NOMO-1 treated with dmso at 0.1 percent for 144 hours (cell line): ENCODE data around the gene PDE1A.

Experiments used
- DNase-seq: peaks from one replicate; lab custom pipeline; 2025; ENCODE audit not compliant: unreplicated experiment; lab: John Stamatoyannopoulos, UW

PDE1A gene

DNA sequence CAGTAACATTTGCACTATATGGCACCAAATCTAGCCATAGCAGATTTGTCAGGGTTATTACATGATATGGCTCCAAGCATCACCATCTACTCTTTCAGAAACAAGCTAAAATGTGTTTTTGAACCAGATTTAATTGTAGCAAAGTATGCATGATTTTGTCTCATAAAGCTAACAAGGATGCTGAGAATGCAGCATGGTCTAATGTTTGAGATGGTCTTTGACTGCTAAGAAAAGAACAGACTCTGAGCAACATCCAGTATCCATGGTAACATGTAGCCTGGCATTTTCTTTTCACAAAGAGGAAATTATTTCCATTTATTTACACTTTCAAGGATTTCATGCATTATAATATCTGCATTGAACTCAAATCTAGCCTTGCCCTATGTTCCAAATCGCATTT lies 206.5 kb downstream of the PDE1A start:
- no peak for DNase-seq

- DNase-seq, result no peak
Observed at GRCh38 chr2:182210669-182211068, 216.2 kb downstream of the PDE1A start.

- DNase-seq, result no peak
Observed at GRCh38 chr2:182208421-182208820, 218.4 kb downstream of the PDE1A start.

DNA sequence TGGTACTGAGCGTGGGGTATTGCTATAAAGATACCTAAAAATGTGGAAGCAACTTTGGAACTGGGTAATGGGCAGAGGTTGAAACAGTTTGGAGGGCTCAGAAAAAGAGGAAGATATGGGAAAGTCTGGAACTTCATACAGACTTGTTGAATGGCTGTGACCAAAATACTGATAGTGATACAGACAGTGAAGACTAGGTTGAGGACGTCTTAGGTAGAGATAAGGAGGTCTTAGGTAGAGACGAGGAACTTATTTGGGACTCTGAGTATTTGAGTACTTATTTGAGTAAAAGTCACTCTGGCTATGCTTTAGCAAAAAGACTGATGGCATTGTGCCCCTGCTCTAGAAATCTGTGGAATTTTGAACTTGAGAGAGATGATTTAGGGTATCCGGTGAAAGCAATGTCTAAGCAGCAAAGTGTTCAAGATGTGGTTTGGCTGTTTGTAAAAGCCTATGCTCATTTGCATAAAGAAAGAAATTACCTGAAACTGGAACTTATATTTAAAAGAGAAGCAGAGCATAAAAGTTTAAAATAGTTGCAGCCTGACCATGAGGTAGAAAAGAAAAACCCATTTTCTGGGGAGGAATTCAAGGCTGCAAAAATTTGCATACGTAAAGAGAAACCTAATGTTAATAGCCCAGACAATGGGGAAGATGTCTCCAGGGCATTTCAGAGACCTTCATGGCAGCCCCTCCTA lies 219.6 kb downstream of the PDE1A start:
- DNase-seq, result no peak

DNA sequence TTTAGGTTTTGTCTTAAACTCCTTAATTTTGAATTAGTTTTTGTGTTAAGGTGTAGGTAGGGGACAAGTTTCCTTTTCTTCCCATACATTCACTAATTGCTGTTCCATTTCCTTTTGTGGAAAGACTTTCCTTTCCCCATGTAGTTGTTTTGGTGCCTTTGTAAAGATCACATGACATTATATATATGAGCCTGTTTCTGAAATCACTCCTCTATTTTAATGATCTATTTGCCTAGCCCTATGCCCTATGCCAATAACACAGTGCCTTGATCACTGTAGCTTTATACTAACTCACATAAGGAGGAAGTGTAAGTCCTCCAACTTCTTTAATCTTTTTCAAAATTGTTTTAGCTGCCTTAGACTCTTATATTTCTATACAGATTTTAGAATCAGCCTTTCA lies 229.3 kb downstream of the PDE1A start:
- DNase-seq, result no peak

DNA sequence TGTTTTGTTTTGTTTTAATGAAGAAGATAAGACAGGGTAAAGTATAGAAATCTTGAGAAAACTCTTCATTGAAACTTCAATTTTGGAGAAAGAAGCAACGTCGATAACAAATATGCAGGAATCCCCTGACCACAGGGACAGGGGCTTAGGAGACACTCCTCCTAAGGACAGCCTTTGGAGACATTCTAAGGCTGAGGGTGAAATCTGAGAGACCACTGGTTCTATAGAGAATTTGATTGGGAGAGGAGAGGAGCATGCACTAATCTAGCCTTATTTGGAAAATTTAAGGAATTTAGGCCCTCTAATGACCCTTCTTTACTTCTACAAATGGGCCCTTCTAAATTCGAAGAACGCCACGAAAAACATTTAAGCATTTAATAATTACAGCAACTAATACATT lies 233.5 kb downstream of the PDE1A start:
- no peak for DNase-seq

DNA sequence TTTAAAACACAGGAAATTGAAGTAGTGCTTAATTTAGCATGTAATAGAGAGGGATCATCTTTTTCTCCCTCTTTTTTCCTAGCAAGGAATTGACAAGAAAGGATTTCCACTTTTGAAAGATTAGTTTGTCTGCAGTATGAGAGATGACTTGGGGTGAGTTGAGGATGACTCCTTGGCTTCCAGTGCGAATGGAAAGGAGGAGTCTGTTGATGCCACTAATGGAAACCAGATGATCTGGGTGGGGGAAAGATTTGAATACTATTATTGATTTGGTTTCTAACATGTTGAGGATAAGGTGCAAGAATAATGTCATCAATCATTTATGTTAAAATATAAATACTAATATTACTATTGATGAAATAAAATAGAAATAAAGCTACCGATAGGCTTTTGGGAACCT lies 235.8 kb downstream of the PDE1A start:
- DNase-seq, result no peak

- DNase-seq, result no peak
Observed at GRCh38 chr2:182187130-182187529, 239.7 kb downstream of the PDE1A start.

GRCh38 chr2:182186132-182186735 lies 240.6 kb downstream of the PDE1A start:
- no peak for DNase-seq

GRCh38 chr2:182182436-182182835 lies 244.4 kb downstream of the PDE1A start:
- no peak for DNase-seq

DNA sequence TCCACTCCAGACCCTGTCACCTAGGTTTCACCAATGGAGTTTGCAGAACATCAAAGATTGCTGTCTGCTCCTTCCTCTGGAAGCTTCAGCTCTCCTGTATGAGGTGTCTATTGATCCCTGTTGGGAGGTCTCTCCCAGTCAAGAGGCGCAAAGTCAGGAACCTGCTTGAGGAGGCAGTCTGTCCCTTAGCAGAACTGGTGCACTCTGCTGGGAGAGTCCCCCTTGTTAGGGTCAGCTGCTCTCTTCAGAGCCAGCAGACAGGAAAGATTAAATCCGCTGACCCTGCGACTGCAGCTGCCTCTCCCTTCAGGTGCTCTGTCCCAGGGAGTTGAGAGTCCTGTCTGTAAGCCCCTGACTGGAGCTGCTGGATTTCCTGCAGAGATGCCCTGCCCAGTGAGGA lies 245.5 kb downstream of the PDE1A start:
- DNase-seq, result no peak

DNA sequence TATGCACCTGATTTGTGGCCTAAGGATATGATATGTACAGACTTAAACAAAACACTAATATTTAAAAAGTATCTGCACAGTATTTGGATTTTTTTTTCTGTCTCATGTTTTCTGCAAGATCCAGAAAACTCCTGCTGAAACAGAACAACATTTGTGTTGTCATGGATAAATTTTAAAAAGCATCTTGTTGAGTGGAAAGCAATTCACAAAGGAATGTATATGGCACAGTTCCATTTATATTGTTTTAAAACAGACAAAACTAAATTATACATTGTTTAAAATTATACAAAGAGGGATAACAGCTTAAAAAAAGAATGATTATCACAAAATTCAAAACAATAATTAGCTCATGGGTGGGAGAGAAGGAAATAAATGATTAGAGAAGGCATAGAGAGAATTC lies 247.7 kb downstream of the PDE1A start:
- no peak for DNase-seq

DNA sequence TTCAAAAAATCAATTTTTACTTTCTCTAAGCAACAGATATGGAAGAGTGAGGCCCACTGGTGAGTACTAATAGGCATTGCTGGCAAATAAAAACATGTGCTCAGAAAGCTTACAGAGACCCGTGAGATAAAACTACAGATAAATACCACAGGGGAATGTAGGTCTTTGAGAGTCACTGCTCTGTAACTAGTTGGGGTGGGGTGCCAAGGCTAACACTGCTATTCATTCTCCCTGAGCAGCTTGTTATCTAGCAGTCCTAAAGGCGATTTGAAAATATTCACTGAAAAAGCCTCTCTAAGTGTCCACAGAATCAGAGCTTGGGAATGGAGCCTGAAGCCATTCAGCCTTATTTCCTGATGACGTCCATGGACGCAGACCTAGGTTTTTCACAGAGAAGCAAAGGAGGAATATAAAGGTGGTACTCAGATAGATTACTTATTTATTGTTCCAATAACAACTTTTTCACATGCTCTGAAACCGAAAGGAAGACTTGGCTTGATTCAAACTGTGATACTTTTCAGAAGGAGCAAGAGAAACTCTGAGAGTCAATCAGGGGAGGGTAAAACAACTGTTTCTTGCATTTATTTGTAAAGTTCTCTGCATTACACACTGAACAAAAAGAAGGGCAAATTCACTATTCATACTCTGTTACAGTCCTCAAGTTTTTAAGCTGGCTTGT lies 252.8 kb downstream of the PDE1A start:
- no peak for DNase-seq

- no peak for DNase-seq
Observed at GRCh38 chr2:182170341-182170740, 256.5 kb downstream of the PDE1A start.

DNA sequence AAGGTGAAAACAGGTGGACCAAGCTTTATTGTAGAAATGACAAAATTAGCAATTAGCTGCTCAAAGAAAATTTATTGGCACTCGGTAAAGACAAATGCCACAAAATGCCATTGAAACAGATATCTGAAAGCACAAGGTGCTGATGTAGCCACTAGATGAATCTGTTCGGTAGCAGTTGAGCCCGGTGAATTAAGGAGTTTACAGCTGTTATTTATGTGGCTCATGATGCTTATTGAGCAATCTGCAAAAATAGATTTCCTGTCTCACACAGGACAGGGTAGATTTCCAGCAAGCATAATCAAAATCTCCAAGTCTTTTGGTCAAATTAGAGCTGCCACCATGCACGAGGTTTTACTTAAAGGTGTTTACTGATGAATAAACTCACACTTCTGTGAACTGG lies 259.0 kb downstream of the PDE1A start:
- no peak for DNase-seq

DNA sequence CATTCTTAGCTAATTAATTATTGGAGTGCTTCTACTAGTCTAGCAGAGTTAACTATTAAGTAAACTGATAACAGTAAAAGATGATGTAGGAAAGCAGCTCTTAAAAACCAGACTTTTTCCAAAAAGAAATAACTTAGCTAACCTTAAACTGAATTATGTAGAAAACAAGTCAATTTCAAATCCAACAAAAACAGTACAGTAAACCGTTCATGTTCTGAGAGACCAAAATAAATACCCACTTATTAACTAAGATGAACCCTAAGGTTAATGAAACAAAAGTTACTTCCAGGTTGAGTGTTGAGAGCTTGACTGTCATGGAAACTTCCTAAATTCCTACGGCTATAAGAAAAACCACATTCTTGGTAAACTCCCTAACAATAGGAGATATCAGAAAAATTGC lies 260.0 kb downstream of the PDE1A start:
- DNase-seq, result no peak

- DNase-seq, result no peak
Observed at GRCh38 chr2:182166406-182166805, 260.4 kb downstream of the PDE1A start.

DNA sequence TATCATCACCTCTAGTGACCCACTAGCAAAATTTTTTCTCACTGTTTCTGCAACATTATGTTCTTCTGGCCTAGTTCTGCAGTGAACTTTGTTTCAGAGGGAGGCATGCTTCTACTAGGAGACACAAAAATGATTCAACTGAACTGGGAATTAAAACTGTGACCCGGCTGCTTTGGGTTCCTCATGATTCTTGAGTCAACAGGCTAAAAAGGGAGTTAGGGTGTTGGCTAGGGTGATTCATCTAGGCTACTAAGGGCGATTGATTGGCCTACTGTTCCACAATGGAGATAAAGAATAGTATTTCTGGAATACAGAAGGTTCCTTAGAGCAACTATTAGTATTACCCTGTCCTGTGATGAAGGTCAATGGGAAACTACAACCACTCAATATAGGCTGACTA lies 261.6 kb downstream of the PDE1A start:
- no peak for DNase-seq

- no peak for DNase-seq
Observed at GRCh38 chr2:182164686-182165085, 262.1 kb downstream of the PDE1A start.

DNA sequence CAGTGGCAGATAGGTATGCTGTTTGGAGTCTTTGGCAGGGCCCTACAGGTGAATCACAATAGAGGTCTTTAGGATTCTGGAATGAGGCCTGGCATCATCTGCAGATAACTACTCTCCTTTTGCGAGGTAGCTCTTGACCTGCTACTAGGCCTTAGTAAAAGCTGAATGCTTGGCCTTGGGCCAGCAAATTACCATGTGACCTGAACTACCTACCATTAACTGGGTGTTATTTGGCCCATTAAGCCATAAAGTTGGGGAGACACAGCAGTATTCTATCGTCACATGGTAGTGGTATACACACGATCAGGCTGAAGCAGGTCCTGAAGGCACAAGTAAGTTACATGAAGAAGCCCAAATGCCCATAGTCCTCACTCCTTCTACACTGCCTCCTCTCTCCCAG lies 263.0 kb downstream of the PDE1A start:
- DNase-seq, result no peak

DNA sequence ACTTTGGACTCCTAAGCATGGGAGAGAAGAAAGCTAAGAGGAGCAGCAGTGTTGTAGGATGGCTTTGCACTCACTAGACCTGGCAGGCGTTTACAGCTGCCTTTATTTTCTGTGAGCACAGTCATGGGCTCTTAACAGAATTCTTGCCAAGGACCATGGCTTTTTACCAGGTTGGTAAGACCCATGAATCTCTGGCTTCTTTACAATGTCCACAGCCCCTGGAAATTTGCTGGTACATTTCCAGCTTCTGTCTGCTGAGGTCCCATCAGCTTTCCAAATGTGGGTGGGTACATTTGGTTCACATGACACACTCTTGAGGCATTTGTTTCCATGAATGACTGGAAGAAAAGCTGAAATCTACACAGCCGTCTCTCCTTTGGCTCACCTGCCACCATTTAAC lies 278.5 kb downstream of the PDE1A start:
- no peak for DNase-seq

DNA sequence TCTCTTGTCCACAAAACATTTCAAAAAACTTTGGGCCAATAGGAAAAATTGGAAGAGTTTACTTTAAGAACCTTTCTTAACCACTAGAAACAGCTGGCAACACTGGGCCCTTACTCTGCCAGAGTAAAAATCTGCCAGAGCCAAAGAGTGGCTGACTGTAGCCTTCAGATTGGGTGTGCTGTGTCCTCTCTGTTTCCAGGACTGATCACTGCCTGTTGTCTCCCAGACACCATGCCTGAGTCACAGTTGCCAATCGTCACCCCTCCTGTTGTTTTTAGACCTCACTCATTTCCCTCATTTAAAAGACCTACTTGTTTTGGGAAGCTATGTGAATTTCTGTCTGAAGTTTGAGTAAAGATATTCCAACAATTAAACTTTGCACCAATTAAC lies 282.1 kb downstream of the PDE1A start:
- DNase-seq, result no peak
